Coronary artery (tissue), 2 donors: Measurements from ENCODE around the gene RWDD3.

ENCODE experiments used
- DNase-seq: peaks from one replicate; pipeline ENCODE4 v3.0.0-alpha.2; 2017; ENCODE audit warnings: low spot score
- H3K27ac ChIP-seq, 2 donors: fragments of 200-600 bp; sonication (generic); one replicate each; pipeline ENCODE4 v1.5.1; 2016 to 2019
- H3K4me3 ChIP-seq: fragments of 200-600 bp; sonication (generic); 2 replicates; pipeline ENCODE4 v1.5.1; 2016; ENCODE audit warnings: mild to moderate bottlenecking, moderate library complexity
- TF ChIP-seq, protein P1 (sequence below): fragments of 200-600 bp; sonication (generic); IDR thresholded peaks from one replicate; pipeline ENCODE4 v1.5.1; 2019; ENCODE audit warnings: antibody characterized with exemption

The RWDD3 gene

DNA sequence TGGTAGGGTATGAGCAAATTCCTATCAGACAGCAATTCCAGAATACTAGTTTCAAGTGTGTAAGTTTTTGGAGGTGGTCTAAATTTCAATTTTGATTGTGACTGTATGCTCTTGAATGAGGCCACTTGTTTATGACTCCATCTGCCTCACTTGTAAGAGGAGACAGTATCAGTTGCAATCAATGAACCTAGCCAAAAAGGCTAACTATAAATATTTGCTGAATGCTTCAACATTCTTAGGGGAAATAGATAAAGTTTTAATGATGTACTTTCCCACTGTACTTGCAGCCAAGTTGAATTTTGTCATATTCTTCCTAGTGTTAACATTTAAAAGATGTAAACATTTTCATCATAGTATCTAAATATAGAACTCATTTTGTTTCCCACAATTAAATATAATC lies 32.1 kb upstream of the RWDD3 start:
- DNase-seq = no peak
- Histone ChIP-seq H3K27ac (no peak overlapping the region), H3K4me3 (no peak overlapping the region)
- TF ChIP-seq, protein P1, sequence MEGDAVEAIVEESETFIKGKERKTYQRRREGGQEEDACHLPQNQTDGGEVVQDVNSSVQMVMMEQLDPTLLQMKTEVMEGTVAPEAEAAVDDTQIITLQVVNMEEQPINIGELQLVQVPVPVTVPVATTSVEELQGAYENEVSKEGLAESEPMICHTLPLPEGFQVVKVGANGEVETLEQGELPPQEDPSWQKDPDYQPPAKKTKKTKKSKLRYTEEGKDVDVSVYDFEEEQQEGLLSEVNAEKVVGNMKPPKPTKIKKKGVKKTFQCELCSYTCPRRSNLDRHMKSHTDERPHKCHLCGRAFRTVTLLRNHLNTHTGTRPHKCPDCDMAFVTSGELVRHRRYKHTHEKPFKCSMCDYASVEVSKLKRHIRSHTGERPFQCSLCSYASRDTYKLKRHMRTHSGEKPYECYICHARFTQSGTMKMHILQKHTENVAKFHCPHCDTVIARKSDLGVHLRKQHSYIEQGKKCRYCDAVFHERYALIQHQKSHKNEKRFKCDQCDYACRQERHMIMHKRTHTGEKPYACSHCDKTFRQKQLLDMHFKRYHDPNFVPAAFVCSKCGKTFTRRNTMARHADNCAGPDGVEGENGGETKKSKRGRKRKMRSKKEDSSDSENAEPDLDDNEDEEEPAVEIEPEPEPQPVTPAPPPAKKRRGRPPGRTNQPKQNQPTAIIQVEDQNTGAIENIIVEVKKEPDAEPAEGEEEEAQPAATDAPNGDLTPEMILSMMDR = no peak

DNA sequence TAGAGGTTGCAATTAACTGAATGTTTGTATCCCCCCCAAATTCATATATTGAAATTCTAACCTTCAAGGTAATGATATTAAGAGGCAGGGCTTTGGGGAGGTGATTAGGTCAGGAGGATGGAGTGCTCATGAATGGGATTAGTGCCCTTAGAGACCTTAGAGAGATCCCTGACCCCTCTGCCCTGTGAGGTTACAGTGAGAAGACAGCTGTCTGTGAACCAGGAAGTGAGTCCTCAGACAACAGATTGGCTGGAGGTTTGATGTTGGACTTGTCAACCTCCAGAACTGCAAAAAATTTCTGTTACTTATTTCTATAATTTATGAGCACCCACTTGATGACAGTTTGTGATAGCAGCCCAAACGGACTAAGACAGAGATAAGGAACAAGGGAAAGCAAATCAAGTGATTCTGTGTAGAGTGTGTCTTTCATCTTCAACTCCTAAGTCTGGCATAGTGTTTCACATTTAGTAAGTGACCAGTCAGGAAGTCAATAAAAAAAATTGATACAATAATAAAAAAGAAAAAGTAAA lies 30.0 kb upstream of the RWDD3 start:
- no peak for DNase-seq
- TF ChIP-seq, protein P1 = no peak
- Histone ChIP-seq H3K4me3 (no peak overlapping the region), H3K27ac (no peak overlapping the region)

DNA sequence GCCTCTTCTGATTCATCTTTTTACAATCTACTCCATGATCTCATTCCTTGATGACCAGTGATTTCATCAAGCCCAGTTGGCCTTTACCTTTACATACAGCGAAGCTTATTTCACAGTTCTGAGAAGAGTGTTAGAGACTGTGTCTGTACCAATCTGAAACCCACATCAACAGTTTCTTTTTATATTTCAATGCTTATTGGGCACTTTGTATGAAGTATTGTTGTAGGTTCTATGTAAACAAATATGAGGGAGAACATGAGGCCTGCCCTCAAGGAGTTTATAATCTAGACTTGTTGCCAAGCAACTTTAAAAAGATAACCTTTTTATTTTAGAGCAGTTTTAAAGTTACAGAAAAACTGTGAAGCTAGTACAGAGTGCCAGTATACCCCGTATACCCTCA lies 27.5 kb upstream of the RWDD3 start:
- no peak for DNase-seq
- TF ChIP-seq, protein P1 = no peak
- Histone ChIP-seq H3K27ac (no peak overlapping the region), H3K4me3 (no peak overlapping the region)

DNA sequence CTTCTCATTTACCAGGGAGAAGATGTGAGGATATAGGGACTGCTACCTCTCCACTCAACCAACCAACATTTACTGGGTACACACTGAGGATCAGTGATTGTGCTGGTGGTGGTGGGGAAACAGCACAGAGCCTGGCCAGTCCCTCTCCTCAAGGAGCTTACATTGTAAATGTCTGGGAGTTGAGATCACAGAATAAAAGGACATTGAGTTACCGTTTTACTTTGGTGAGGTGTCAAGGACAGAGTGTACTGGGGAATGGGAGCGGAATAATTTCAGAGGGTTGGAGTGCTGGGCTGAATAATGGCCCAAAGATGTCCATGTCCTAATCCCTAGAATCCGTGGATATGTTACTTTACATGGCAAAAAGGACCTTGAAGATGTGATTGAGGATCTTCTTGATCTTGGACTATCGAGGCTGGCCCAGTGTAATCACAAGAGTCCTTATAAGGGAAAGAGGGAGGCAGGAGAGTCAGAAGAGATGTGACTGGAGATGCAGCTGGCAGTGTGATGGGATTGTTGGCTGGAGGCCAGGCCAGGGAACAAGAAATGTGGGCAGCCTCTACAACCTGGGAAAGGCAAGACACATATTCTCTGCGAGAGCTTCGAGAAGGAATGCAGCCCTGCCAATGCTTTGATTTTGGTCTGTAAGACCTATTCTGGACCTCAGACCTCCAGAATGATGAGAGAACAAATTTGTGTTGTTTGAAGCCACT lies 26.6 kb upstream of the RWDD3 start:
- no peak overlapping the region for H3K27ac ChIP-seq
- DNase-seq = no peak
- TF ChIP-seq, protein P1 = no peak
- H3K4me3 ChIP-seq = no peak overlapping the region

DNA sequence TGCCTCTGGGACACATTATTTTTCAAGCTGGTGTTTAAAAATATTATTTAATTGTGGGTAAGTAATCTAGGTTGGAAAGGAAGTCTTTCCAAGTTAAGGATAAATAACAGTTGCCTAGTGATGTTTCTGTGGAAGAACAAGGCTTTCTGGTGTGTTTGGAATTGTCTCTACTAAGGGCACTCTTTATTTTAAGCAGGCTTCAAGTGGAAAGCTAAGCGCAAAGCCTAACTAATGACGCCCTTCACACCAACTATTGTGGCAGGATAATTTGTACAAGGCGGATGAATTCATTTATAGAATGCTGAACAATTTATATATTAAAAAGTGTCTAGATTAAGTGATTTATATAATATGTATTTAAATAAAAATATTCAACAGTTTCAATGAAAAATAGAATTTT lies 25.1 kb upstream of the RWDD3 start:
- Histone ChIP-seq H3K27ac (no peak overlapping the region), H3K4me3 (no peak overlapping the region)
- TF ChIP-seq, protein P1 = no peak
- DNase-seq = no peak

DNA sequence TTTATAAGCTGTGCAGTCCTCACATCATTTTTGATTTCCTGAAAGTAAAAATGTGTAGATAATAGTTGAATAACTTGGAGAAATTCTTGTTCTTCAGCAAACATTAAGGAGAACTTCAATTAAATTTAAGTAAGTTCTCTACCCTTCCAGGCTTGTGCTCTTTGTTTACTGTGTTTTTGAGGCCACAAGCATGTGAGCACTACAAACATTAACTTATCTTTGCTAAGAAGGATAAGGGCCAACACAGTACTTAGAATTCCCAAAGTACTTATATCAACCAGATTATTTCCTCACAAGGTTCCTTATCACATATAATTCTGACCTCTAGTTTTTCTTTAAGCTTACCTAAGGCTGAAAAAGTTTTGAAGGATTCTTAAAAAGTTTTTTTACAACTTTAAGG lies 24.7 kb upstream of the RWDD3 start:
- no peak overlapping the region for H3K27ac ChIP-seq

More for the DNA sequence above, 24.7 kb upstream of the RWDD3 start:
- TF ChIP-seq, protein P1 = no peak
- DNase-seq = no peak
- H3K4me3 ChIP-seq = no peak overlapping the region
